Peyer's patch (tissue), 4 donors: ENCODE data around the gene SRP54. TPM values are rescaled to one million over a fixed set of nuclear protein-coding genes. Genes with fewer than 3 reads are reported as not detected.

Source experiments
- DNase-seq, 3 donors: peaks; one replicate each; pipeline ENCODE4 v3.0.0-alpha.2; 2017 to 2019
- H3K27ac ChIP-seq, 4 donors: fragments of 200-600 bp; sonication (generic); one replicate each; pipeline ENCODE4 v1.5.1; 2016 to 2019
- H3K27me3 ChIP-seq, 2 donors: fragments of 200-600 bp; sonication (generic); one replicate each; pipeline ENCODE4 v1.5.1; 2019
- H3K36me3 ChIP-seq, 3 donors: fragments of 200-600 bp; sonication (generic); one replicate each; pipeline ENCODE4 v1.5.1; 2016 to 2019
- H3K4me1 ChIP-seq, 4 donors: fragments of 200-600 bp; sonication (generic); one replicate each; pipeline ENCODE4 v1.5.1; 2016 to 2019
- H3K4me3 ChIP-seq, 4 donors: fragments of 200-600 bp; sonication (generic); 1 replicate in 3 of 4; 2 replicates in 1 of 4; pipeline ENCODE4 v1.5.1; 2016 to 2019; ENCODE audit warnings: mild to moderate bottlenecking in 1 of 4
- H3K9me3 ChIP-seq, 4 donors: fragments of 200-600 bp; sonication (generic); one replicate each; pipeline ENCODE4 v1.5.1; 2016 to 2019; ENCODE audit warnings: mild to moderate bottlenecking in 1 of 4
- POLR2A ChIP-seq, 2 donors: fragments of 450-650 bp; IDR thresholded peaks; one replicate each; pipeline ENCODE4 v1.5.1; 2017; ENCODE audit warnings: antibody characterized with exemption in 2 of 2, mild to moderate bottlenecking in 2 of 2, moderate library complexity in 2 of 2
- total RNA-seq, 4 donors: library from RNA; depleted of rRNA; stranded (reverse); fragments of >200 nt; gene quantifications; one replicate each; pipeline ENCODE4 v1.1.0, GENCODE V29; 2016
- TF ChIP-seq, protein P1 (sequence below), 6 experiments: fragments of 450-650 bp in 4 of 6; fragments of 200-600 bp in 2 of 6; sonication (generic) in 1 of 6; IDR thresholded peaks; one replicate each; pipeline ENCODE4 v1.5.1; 2017 to 2019; ENCODE audit warnings: antibody characterized with exemption in 6 of 6, mild to moderate bottlenecking in 3 of 6, moderate library complexity in 1 of 6

SRP54 gene
- total RNA-seq, 4 donors from 2014 or later, result 52.0 to 63.1 (median 53.2) TPM

DNA sequence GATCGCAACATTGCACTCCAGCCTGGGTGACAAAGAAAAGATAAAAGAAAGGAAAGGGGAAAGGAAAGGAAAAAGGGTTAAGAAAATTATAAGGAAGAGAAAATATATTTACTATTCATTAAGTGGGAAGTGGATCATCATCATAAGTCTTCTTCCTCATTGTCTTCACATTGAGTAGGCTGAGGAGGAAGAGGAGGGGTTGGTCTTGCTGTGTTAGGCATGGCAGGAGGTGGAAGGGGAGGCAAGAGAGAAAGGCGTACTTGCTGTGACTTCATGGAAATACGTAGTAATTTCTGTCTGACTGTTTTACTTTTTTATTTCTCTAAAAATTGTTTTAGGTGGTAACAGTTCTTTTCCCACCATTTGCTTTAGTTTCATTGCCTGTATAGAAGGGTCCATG is 89.4 kb downstream of the SRP54 start:
- H3K36me3 ChIP-seq, result peaks cover 0 to 47% (median 0%) of the 10 kb centered on the region in 3 donors
- no peaks in the 10 kb centered on the region for H3K27me3 ChIP-seq
- no peak overlapping the region for H3K4me3 ChIP-seq
- peaks cover 0 to 15% (median 0%) of the 10 kb centered on the region in 4 donors for H3K4me1 ChIP-seq
- H3K27ac ChIP-seq, result no peak overlapping the region
- TF ChIP-seq, protein P1, sequence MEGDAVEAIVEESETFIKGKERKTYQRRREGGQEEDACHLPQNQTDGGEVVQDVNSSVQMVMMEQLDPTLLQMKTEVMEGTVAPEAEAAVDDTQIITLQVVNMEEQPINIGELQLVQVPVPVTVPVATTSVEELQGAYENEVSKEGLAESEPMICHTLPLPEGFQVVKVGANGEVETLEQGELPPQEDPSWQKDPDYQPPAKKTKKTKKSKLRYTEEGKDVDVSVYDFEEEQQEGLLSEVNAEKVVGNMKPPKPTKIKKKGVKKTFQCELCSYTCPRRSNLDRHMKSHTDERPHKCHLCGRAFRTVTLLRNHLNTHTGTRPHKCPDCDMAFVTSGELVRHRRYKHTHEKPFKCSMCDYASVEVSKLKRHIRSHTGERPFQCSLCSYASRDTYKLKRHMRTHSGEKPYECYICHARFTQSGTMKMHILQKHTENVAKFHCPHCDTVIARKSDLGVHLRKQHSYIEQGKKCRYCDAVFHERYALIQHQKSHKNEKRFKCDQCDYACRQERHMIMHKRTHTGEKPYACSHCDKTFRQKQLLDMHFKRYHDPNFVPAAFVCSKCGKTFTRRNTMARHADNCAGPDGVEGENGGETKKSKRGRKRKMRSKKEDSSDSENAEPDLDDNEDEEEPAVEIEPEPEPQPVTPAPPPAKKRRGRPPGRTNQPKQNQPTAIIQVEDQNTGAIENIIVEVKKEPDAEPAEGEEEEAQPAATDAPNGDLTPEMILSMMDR (IDR thresholded peaks at IDR 0.05), result no peak
- TF ChIP-seq POLR2A (IDR thresholded peaks at IDR 0.05), result no peak
- no peak for DNase-seq
- no peaks in the 10 kb centered on the region for H3K9me3 ChIP-seq

GRCh38 chr14:35073486-35073885 is 90.7 kb downstream of the SRP54 start:
- TF ChIP-seq POLR2A (IDR thresholded peaks at IDR 0.05), result no peak
- TF ChIP-seq, protein P1 (IDR thresholded peaks at IDR 0.05), result no peak
- H3K4me3 ChIP-seq, result no peak overlapping the region
- DNase-seq, result no peak
- peaks cover 0 to 47% (median 0%) of the 10 kb centered on the region in 3 donors for H3K36me3 ChIP-seq
- H3K27me3 ChIP-seq, result no peaks in the 10 kb centered on the region
- H3K27ac ChIP-seq, result no peak overlapping the region
- peaks cover 0 to 7% (median 0%) of the 10 kb centered on the region in 4 donors for H3K4me1 ChIP-seq
- H3K9me3 ChIP-seq, result no peaks in the 10 kb centered on the region

- Histone ChIP-seq H3K27ac (no peak overlapping the region), H3K9me3 (no peaks in the 10 kb centered on the region), H3K27me3 (no peaks in the 10 kb centered on the region), H3K4me1 (peaks cover 0 to 2% (median 0%) of the 10 kb centered on the region in 4 donors), H3K36me3 (peaks cover 0 to 64% (median 0%) of the 10 kb centered on the region in 3 donors), H3K4me3 (no peak overlapping the region)
- DNase-seq, result no peak
- TF ChIP-seq, protein P1 (IDR thresholded peaks at IDR 0.05), result no peak
- TF ChIP-seq POLR2A (IDR thresholded peaks at IDR 0.05), result no peak
These were observed 95.3 kb downstream of the SRP54 start for GRCh38 chr14:35078082-35078481.

Other genes starting within 250 kb of the SRP54 start
- 10 to 100 TPM; 26.3 to 61.1 (median 29.1) TPM for gene BAZ1A, start 107.6 kb upstream of the SRP54 start, total RNA-seq
- 10 to 100 TPM; 31.4 to 60.8 (median 52.1) TPM for gene FAM177A1, start 63.3 kb downstream of the SRP54 start, total RNA-seq
- gene PPP2R3C, start 139.0 kb downstream of the SRP54 start, total RNA-seq, result 10 to 100 TPM; 20.1 to 44.6 (median 33.6) TPM
- 10 to 100 TPM; 29.2 to 52.0 (median 36.9) TPM for gene PRORP, start 139.6 kb downstream of the SRP54 start, total RNA-seq